ENCODE data around the gene BACE2.
A peak's percentile ranks its signal among the peaks of the same experiment; 100 is the strongest.

BACE2 gene

DNA sequence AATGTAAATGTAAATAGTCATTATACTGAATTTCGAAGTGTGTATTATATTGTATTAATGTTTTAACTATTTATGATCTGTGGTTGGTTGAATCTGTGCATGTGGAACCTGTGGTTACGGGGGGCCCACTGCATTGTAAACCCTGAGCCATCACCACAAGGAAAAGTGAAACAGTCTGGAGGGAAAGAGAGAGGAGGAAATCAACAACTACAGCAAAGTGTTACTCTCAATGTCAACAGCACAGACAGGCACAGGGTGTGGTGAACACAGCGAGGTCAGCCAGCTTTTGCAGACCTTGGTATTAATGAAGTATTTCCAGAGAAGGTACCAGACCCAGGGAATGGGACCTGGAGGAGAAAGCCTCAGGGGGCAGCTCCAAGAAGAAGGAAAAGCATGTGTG lies 37.1 kb upstream of the BACE2 start:
- DNase-seq (ENCODE audit: insufficient read length, low spot score) (no peak), FAIRE-seq (no peak)
- no peak for TF ChIP-seq CTCF (IDR thresholded peaks at IDR 0.05; ENCODE audit: insufficient read depth, missing control alignments)

GRCh38 chr21:41133874-41134522 lies 34.0 kb upstream of the BACE2 start:
- DNase-seq (ENCODE audit: insufficient read length, low spot score): no peak
- no peak for FAIRE-seq
- TF ChIP-seq CTCF (IDR thresholded peaks at IDR 0.05; ENCODE audit: insufficient read depth, missing control alignments): peak; percentile 23

- FAIRE-seq: no peak
- no peak for DNase-seq (ENCODE audit: insufficient read length, low spot score)
- TF ChIP-seq CTCF (IDR thresholded peaks at IDR 0.05; ENCODE audit: insufficient read depth, missing control alignments): no peak
These were observed 32.2 kb upstream of the BACE2 start for GRCh38 chr21:41135746-41136145.

DNA sequence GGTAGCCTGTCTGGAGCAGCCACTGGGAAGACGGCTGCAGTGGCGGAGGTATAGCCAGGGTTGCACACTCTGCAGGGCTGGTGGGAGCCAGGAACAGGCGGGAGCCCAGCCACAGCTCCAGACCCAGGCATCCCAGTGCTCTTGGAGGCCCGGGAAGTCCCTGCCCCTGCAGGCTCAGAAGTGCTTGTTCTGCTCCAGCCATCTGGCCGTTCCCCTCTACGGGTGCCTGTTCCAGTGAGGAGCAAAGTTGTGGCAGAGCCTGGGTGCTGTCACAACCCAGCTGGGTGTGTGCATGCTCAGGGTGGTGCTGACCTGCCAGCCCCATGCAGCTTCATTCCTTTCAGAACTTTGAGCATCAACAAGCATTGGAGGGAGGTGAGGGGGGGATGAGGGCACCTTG lies 31.7 kb upstream of the BACE2 start:
- FAIRE-seq (no peak), DNase-seq (ENCODE audit: insufficient read length, low spot score) (no peak)
- TF ChIP-seq CTCF (IDR thresholded peaks at IDR 0.05; ENCODE audit: insufficient read depth, missing control alignments): no peak

- FAIRE-seq (no peak), DNase-seq (ENCODE audit: insufficient read length, low spot score) (no peak)
- TF ChIP-seq CTCF (IDR thresholded peaks at IDR 0.05; ENCODE audit: insufficient read depth, missing control alignments): no peak
These were observed 30.6 kb upstream of the BACE2 start for GRCh38 chr21:41137401-41137800.

DNA sequence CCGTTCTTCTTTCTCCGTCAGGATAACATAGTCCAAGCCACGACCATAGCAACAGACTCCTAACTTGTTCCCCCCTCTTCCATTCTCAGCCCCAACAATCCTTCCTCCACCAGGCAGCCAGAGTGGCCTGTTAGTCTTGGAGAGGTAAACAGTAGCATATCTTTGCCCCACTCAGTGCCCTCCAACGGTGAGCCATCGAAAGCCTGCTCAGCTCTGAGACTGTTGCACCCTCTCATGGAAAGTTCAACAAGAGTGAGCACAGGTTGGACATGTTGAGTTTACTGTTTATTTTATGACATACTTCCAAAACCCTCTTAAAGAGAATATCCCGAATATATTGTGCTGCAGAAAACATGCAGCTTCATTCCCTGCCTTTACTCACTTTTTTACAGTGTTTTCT lies 30.1 kb upstream of the BACE2 start:
- TF ChIP-seq CTCF (IDR thresholded peaks at IDR 0.05; ENCODE audit: insufficient read depth, missing control alignments): no peak
- no peak for DNase-seq (ENCODE audit: insufficient read length, low spot score)
- no peak for FAIRE-seq

DNA sequence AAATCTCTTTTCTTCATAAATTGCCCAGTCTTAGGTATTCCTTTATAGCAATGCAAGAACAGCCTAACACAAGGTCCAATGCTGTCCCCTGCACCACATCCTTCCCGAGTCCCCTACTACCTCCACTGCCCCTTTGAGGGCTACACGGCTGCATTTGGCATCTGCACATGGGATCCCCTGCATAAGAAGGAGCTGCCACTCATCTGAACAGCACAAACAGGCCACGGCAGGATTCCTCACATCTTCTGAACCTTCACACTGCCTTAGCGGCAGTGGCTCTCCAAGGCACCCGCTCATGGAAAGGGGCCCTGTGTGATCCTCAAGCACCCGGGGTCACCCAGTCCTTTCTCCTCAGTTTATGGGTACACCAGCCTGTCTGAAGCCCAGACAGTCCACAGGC lies 29.2 kb upstream of the BACE2 start:
- TF ChIP-seq CTCF (IDR thresholded peaks at IDR 0.05; ENCODE audit: insufficient read depth, missing control alignments): no peak
- FAIRE-seq: no peak

More for the DNA sequence above, 29.2 kb upstream of the BACE2 start:
- no peak for DNase-seq (ENCODE audit: insufficient read length, low spot score)
